Suprapubic skin (tissue), 4 donors: ENCODE results near the gene IRGQ.

Experiments
- CTCF ChIP-seq, 2 donors: fragments of 200-600 bp in 1 of 2; fragments of 450-650 bp in 1 of 2; sonication (generic) in 1 of 2; IDR thresholded peaks; one replicate each; pipeline ENCODE4 v1.5.1; 2016 to 2019; ENCODE audit warnings: antibody characterized with exemption in 2 of 2, mild to moderate bottlenecking in 1 of 2, moderate library complexity in 1 of 2
- EP300 ChIP-seq: sonication (generic); formaldehyde crosslinking; IDR thresholded peaks from one replicate; pipeline ENCODE4 v1.6.1; 2017; ENCODE audit warnings: antibody characterized with exemption
- POLR2A ChIP-seq, 2 donors: fragments of 450-650 bp; IDR thresholded peaks; one replicate each; pipeline ENCODE4 v1.6.1; 2017; ENCODE audit warnings: antibody characterized with exemption in 2 of 2, mild to moderate bottlenecking in 2 of 2, moderate library complexity in 2 of 2
- POLR2AphosphoS5 ChIP-seq, 3 donors: sonication (generic); formaldehyde crosslinking; IDR thresholded peaks; one replicate each; pipeline ENCODE4 v1.6.1; 2017; ENCODE audit warnings: antibody characterized with exemption in 3 of 3

DNA sequence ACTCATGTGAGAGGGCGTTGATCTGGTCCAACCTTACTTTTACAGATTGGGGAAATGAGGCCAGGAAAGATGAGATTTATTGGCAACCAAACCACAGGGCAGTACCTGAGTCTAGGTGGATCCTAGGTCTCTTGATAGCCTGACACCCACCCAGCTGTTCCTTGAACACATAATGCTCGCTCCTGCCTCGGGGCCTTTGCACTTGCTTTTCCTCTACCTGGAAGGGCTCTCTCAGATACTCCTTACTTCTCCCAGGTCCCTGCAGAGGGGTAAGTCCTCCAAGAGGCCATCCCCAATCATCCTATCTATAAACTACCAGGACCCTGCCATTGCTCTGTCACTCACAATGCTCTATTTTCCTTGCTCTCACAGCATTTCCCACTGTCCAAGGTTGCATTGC, 55.6 kb downstream of the IRGQ start:
- no peak for TF ChIP-seq POLR2A (IDR thresholded peaks at IDR 0.05)
- no peak for TF ChIP-seq CTCF (IDR thresholded peaks at IDR 0.05)
- no peak for TF ChIP-seq EP300
- TF ChIP-seq POLR2AphosphoS5 (IDR thresholded peaks at IDR 0.05) = no peak
